ENCODE data around the gene MKNK1. TPM values are rescaled to one million over a fixed set of nuclear protein-coding genes. Genes with fewer than 3 reads are reported as not detected.

Gene MKNK1
- total and polyA plus RNA-seq, 2 experiments from 2014 or later, result 15.5 to 16.1 TPM

DNA sequence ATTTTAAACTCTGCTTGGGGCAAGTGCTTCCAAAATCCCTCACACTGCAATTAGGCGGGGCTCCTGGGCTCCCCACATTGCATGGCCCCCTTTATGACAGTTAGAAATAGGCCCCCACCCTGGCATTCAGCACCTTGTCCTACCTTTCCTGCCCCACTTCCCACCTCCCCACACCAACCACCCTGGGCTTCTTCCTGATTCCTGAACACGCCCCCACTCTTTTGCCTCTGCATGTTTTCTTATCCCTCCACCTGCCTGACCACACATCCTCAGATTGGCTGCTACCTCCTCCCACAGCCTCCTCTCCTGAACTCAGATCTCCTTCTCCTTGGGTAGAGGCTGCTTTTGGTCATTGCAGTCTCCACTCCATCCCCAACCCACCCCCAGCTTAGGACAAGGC is 11.0 kb upstream of the MKNK1 start:
- TF ChIP-seq EZH2 (IDR thresholded peaks at IDR 0.05; ENCODE audit: insufficient read depth, poor library complexity, severe bottlenecking) (no peak), EZH2phosphoT487 (IDR thresholded peaks at IDR 0.05; ENCODE audit: insufficient read depth, low read depth) (no peak)
- Histone ChIP-seq H3K27ac (no peak overlapping the region), H3K79me2 (ENCODE audit: insufficient read depth) (peaks cover 21% of the 10 kb centered on the region), H3F3A (ENCODE audit: insufficient read depth) (no peaks in the 10 kb centered on the region), H3K4me1 (ENCODE audit: insufficient read depth) (peaks cover 28% of the 10 kb centered on the region), H2AFZ (no peak overlapping the region), H3K9me3 (ENCODE audit: low read depth) (no peaks in the 10 kb centered on the region), H3K9me2 (ENCODE audit: insufficient read depth) (no peaks in the 10 kb centered on the region), H4K20me1 (ENCODE audit: insufficient read depth) (no peaks in the 10 kb centered on the region), H3K9ac (no peak overlapping the region), H3K27me3 (replicated peaks; ENCODE audit: insufficient read depth) (no peaks in the 10 kb centered on the region), H3K4me2 (ENCODE audit: unreplicated experiment) (peak overlapping the region; percentile 76), H3K4me3 (no peak overlapping the region; the same call in 1 of the 2 replicates), H3K36me3 (ENCODE audit: low read depth) (no peaks in the 10 kb centered on the region)
- in situ Hi-C loops (cut with MboI), result no loop called here
- WGBS, 2 experiments (ENCODE audit: low coverage in 1 of 2, low lambda C conversion rate in 2 of 2, missing lambda C conversion rate in 2 of 2), result 100% methylated on average over 1 to 2 of the region's 2 CpGs
- DNase-seq, result no peak

DNA sequence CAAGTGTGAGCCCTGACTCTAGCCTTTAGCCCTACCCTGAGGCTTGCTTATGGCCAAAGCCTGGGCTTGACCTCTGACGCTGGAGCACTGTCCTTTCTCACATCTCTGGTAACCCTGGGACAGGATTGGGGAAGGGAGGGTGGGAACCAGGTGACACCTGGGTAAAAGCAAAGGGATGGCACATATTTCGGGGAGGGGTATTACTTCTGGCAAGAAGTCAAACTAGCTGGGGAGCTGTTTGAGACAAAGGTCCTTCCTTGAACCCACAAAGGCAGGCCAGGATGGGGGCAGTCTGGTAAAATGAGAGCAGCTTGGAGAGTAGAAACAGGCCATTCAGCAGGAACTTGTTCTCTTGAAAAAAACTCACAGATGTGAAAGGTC is 10.5 kb upstream of the MKNK1 start:
- H4K20me1 ChIP-seq (ENCODE audit: insufficient read depth), result no peaks in the 10 kb centered on the region
- H3K4me3 ChIP-seq, result no peak overlapping the region
- peaks cover 28% of the 10 kb centered on the region for H3K4me1 ChIP-seq (ENCODE audit: insufficient read depth)
- no peaks in the 10 kb centered on the region for H3K9me3 ChIP-seq (ENCODE audit: low read depth)
- no peaks in the 10 kb centered on the region for H3K27me3 ChIP-seq (replicated peaks; ENCODE audit: insufficient read depth)
- DNase-seq, result no peak
- H3K36me3 ChIP-seq (ENCODE audit: low read depth), result no peaks in the 10 kb centered on the region
- H3K79me2 ChIP-seq (ENCODE audit: insufficient read depth), result peaks cover 21% of the 10 kb centered on the region
- in situ Hi-C loops (cut with MboI), result no loop called here
- H2AFZ ChIP-seq, result no peak overlapping the region
- no peak overlapping the region for H3K9ac ChIP-seq
- H3K27ac ChIP-seq, result no peak overlapping the region
- 85 to 88% methylated on average over 2 of the region's 2 CpGs for WGBS, 2 experiments (ENCODE audit: low coverage in 1 of 2, low lambda C conversion rate in 2 of 2, missing lambda C conversion rate in 2 of 2)
- H3K4me2 ChIP-seq (ENCODE audit: unreplicated experiment), result no peak overlapping the region
- H3F3A ChIP-seq (ENCODE audit: insufficient read depth), result no peaks in the 10 kb centered on the region
- TF ChIP-seq EZH2 (IDR thresholded peaks at IDR 0.05; ENCODE audit: insufficient read depth, poor library complexity, severe bottlenecking) (no peak), EZH2phosphoT487 (IDR thresholded peaks at IDR 0.05; ENCODE audit: insufficient read depth, low read depth) (no peak)
- no peaks in the 10 kb centered on the region for H3K9me2 ChIP-seq (ENCODE audit: insufficient read depth)

DNA sequence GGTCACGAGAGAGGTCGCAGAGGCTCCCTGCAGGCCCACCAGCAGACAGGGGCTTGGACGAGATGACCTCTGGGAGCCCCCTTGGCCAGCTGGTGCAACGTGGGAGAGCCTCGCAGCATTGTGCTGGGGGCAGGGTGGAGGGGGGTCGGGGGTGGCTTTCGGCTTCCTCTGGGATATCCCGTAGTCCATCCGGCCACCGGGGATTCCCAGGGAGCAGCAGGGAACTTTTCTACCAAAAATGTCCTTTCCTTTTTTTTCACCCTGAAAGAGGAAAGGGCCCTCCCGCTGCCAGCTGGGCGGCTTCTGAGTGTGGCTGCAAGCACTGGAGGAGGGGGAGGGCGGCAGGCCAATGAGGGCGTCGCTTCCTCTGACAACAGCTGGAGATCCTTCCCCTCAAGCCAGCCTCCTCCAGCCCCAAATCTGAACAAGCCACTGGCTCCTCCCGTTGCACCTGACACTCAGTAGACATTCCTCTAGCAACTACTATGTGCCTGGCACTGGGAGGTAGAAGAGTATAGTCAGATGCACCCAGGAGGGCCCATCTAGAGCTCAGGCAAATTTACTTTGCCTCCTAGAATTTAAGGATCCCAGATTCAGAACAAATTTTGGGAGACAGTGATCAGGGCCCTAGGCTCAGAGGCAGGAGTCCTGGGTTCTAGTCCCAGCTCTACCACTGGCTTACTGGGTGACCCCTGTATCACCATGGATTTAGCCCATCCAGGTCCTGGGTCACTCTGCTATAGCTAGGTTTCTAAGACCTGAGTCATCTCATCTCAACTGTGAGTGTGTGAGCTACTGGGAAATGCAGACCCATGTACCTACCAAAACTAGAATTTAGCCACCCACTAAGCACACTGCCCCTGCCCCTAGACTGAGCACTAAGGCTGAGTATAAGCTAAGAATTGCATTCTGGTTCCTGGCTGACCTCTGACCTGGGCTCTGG is 9.9 kb upstream of the MKNK1 start:
- in situ Hi-C loops (cut with MboI), result no loop called here
- Histone ChIP-seq H3K9ac (0 out of 2 replicates have a peak overlapping the region, but pooled peaks have one; percentile 39), H3K36me3 (ENCODE audit: low read depth) (no peaks in the 10 kb centered on the region), H4K20me1 (ENCODE audit: insufficient read depth) (no peaks in the 10 kb centered on the region), H3K4me1 (ENCODE audit: insufficient read depth) (peaks cover 28% of the 10 kb centered on the region), H3K27ac (no peak overlapping the region), H3K9me3 (ENCODE audit: low read depth) (no peaks in the 10 kb centered on the region), H3F3A (ENCODE audit: insufficient read depth) (no peaks in the 10 kb centered on the region), H3K79me2 (ENCODE audit: insufficient read depth) (peaks cover 21% of the 10 kb centered on the region), H3K4me2 (ENCODE audit: unreplicated experiment) (peak overlapping the region; percentile 27), H3K27me3 (replicated peaks; ENCODE audit: insufficient read depth) (no peaks in the 10 kb centered on the region), H3K9me2 (ENCODE audit: insufficient read depth) (no peaks in the 10 kb centered on the region), H3K4me3 (no peak overlapping the region), H2AFZ (no peak overlapping the region)
- WGBS, 2 experiments (ENCODE audit: low coverage in 1 of 2, low lambda C conversion rate in 2 of 2, missing lambda C conversion rate in 2 of 2), result 12 to 18% methylated on average over 14 to 16 of the region's 16 CpGs
- TF ChIP-seq EZH2 (IDR thresholded peaks at IDR 0.05; ENCODE audit: insufficient read depth, poor library complexity, severe bottlenecking), result no peak
- no peak for TF ChIP-seq EZH2phosphoT487 (IDR thresholded peaks at IDR 0.05; ENCODE audit: insufficient read depth, low read depth)
- peak; percentile 84 for DNase-seq

DNA sequence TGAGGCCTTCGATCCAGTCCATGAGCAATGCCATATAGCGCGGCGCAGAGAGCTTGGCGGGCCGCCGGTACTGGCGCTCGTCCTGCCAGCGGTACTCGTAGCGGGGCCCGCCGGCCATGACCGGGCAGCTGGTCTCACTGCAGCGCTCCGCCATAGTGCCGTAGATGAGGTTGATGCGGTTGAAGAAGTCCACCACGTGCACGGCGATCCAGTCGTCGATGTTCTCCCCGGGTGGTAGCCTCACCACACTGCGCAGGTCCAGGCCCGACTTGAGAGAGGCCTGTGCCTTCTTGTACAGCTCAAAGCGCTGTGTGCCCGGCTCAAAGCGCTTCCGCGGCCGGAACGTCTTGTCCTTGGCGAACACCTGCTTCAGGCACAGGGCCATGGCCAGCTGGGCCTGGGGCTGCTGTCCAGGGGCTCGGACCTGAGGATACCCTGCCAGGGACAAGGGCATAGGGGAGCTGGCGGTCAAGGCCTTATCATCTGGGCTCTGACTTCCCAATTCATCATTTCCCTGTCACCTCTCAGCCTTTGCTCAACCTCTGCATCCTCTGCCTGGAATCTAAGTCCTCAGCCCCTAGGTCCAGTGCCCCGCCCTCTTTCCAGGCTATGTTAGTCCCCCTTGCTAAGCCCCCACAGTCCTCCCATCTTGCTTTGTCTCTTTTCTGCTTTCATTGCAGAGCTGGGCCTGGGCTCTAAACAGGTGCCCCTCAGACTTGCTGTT is 9.0 kb upstream of the MKNK1 start:
- no peak overlapping the region for H3K4me3 ChIP-seq
- in situ Hi-C loops (cut with MboI), result no loop called here
- no peak overlapping the region for H3K27ac ChIP-seq
- no peaks in the 10 kb centered on the region for H3K9me2 ChIP-seq (ENCODE audit: insufficient read depth)
- H3K9ac ChIP-seq, result 0 out of 2 replicates have a peak overlapping the region, but pooled peaks have one; percentile 39
- H3F3A ChIP-seq (ENCODE audit: insufficient read depth), result no peaks in the 10 kb centered on the region
- peaks cover 28% of the 10 kb centered on the region for H3K4me1 ChIP-seq (ENCODE audit: insufficient read depth)
- H4K20me1 ChIP-seq (ENCODE audit: insufficient read depth), result no peaks in the 10 kb centered on the region
- peaks cover 21% of the 10 kb centered on the region for H3K79me2 ChIP-seq (ENCODE audit: insufficient read depth)
- H2AFZ ChIP-seq, result no peak overlapping the region
- H3K4me2 ChIP-seq (ENCODE audit: unreplicated experiment), result peak overlapping the region; percentile 27
- no peak for DNase-seq
- H3K27me3 ChIP-seq (replicated peaks; ENCODE audit: insufficient read depth), result no peaks in the 10 kb centered on the region
- no peak for TF ChIP-seq EZH2 (IDR thresholded peaks at IDR 0.05; ENCODE audit: insufficient read depth, poor library complexity, severe bottlenecking)
- no peak for TF ChIP-seq EZH2phosphoT487 (IDR thresholded peaks at IDR 0.05; ENCODE audit: insufficient read depth, low read depth)
- no peaks in the 10 kb centered on the region for H3K9me3 ChIP-seq (ENCODE audit: low read depth)
- no peaks in the 10 kb centered on the region for H3K36me3 ChIP-seq (ENCODE audit: low read depth)
- WGBS, 2 experiments (ENCODE audit: low coverage in 1 of 2, low lambda C conversion rate in 2 of 2, missing lambda C conversion rate in 2 of 2), result 88 to 93% methylated on average over 37 to 38 of the region's 38 CpGs
